Measurements from ENCODE around the gene CCDC15.

GRCh38 chr11:125049164-125049792, 95.3 kb downstream of the CCDC15 start:
- TF ChIP-seq, protein P1, sequence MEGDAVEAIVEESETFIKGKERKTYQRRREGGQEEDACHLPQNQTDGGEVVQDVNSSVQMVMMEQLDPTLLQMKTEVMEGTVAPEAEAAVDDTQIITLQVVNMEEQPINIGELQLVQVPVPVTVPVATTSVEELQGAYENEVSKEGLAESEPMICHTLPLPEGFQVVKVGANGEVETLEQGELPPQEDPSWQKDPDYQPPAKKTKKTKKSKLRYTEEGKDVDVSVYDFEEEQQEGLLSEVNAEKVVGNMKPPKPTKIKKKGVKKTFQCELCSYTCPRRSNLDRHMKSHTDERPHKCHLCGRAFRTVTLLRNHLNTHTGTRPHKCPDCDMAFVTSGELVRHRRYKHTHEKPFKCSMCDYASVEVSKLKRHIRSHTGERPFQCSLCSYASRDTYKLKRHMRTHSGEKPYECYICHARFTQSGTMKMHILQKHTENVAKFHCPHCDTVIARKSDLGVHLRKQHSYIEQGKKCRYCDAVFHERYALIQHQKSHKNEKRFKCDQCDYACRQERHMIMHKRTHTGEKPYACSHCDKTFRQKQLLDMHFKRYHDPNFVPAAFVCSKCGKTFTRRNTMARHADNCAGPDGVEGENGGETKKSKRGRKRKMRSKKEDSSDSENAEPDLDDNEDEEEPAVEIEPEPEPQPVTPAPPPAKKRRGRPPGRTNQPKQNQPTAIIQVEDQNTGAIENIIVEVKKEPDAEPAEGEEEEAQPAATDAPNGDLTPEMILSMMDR (conservative IDR thresholded peaks at IDR 0.05 in 1 of 2, IDR thresholded peaks at IDR 0.05 in 1 of 2; ENCODE audit: extremely low read depth in 1 of 2, insufficient read depth in 1 of 2, low read depth in 1 of 2, low read length in 2 of 2), result no peak
- no peak for TF ChIP-seq EZH2 (IDR thresholded peaks at IDR 0.05; ENCODE audit: borderline replicate concordance, low read length)

Measured in mammary epithelial cell (primary cell).